ENCODE results near the gene TMEM154. TPM values are rescaled to one million over a fixed set of nuclear protein-coding genes. Genes with fewer than 3 reads are reported as not detected.

The TMEM154 gene
- total RNA-seq, 2 experiments from 2014 or later: 18.1 to 20.8 TPM

- H3K36me3 Mint-ChIP-seq: peaks cover 27% of the 10 kb centered on the region
- H3K9me3 Mint-ChIP-seq: peaks cover 32% of the 10 kb centered on the region
- H3K4me3 Mint-ChIP-seq: no peak overlapping the region
- H3K27ac Mint-ChIP-seq: no peak overlapping the region
- H3K27me3 Mint-ChIP-seq: no peaks in the 10 kb centered on the region
- H3K4me1 Mint-ChIP-seq (ENCODE audit: low read depth): peaks cover 27% of the 10 kb centered on the region
- intact Hi-C loops (cut with micrococcal nuclease): no loop called here
- ChIA-PET CTCF (interaction anchor here (1.5 kb wide), 1 partner anchor 159 kb away, joined by 4 read pairs; no protein-coding TSS in a partner anchor), POLR2A (no interaction called here)
- DNase-seq: no peak
Measured at GRCh38 chr4:152660526-152660925, 19.3 kb downstream of the TMEM154 start.

- no peak for DNase-seq
- ChIA-PET POLR2A (no interaction called here), CTCF (no interaction called here)
- intact Hi-C loops (cut with micrococcal nuclease): no loop called here
- peaks cover 32% of the 10 kb centered on the region for H3K9me3 Mint-ChIP-seq
- no peak overlapping the region for H3K4me3 Mint-ChIP-seq
- peaks cover 29% of the 10 kb centered on the region for H3K36me3 Mint-ChIP-seq
- H3K4me1 Mint-ChIP-seq (ENCODE audit: low read depth): peaks cover 25% of the 10 kb centered on the region
- H3K27ac Mint-ChIP-seq: no peak overlapping the region
- H3K27me3 Mint-ChIP-seq: no peaks in the 10 kb centered on the region
Measured at GRCh38 chr4:152659806-152660205, 20.0 kb downstream of the TMEM154 start.

- ChIA-PET POLR2A (no interaction called here), CTCF (no interaction called here)
- no peak for DNase-seq
- H3K36me3 Mint-ChIP-seq: peaks cover 31% of the 10 kb centered on the region
- no peak overlapping the region for H3K4me3 Mint-ChIP-seq
- no peak overlapping the region for H3K27ac Mint-ChIP-seq
- no peaks in the 10 kb centered on the region for H3K27me3 Mint-ChIP-seq
- H3K4me1 Mint-ChIP-seq (ENCODE audit: low read depth): peaks cover 13% of the 10 kb centered on the region
- intact Hi-C loops (cut with micrococcal nuclease): no loop called here
- H3K9me3 Mint-ChIP-seq: peaks cover 32% of the 10 kb centered on the region
Measured at GRCh38 chr4:152657657-152658056, 22.1 kb downstream of the TMEM154 start.

- Mint-ChIP-seq H3K4me1 (ENCODE audit: low read depth) (peaks cover 7% of the 10 kb centered on the region), H3K9me3 (peaks cover 32% of the 10 kb centered on the region), H3K4me3 (no peak overlapping the region), H3K27ac (no peak overlapping the region), H3K36me3 (peaks cover 36% of the 10 kb centered on the region), H3K27me3 (no peaks in the 10 kb centered on the region)
- ChIA-PET CTCF (no interaction called here), POLR2A (no interaction called here)
- DNase-seq: no peak
- intact Hi-C loops (cut with micrococcal nuclease): no loop called here
Measured at GRCh38 chr4:152655272-152656129, 24.3 kb downstream of the TMEM154 start.

- POLR2A ChIA-PET: no interaction called here
- H3K4me1 Mint-ChIP-seq (ENCODE audit: low read depth): peaks cover 7% of the 10 kb centered on the region
- H3K27me3 Mint-ChIP-seq: no peaks in the 10 kb centered on the region
- H3K27ac Mint-ChIP-seq: no peak overlapping the region
- CTCF ChIA-PET: no interaction called here
- no peak overlapping the region for H3K4me3 Mint-ChIP-seq
- H3K36me3 Mint-ChIP-seq: peaks cover 25% of the 10 kb centered on the region
- intact Hi-C loops (cut with micrococcal nuclease): no loop called here
- peaks cover 5% of the 10 kb centered on the region for H3K9me3 Mint-ChIP-seq
- DNase-seq: no peak
Measured at GRCh38 chr4:152652102-152652501, 27.7 kb downstream of the TMEM154 start.

GRCh38 chr4:152651473-152652060 is 28.2 kb downstream of the TMEM154 start:
- intact Hi-C loops (cut with micrococcal nuclease): no loop called here
- no peak overlapping the region for H3K27ac Mint-ChIP-seq
- H3K4me1 Mint-ChIP-seq (ENCODE audit: low read depth): peaks cover 7% of the 10 kb centered on the region
- ChIA-PET POLR2A (no interaction called here), CTCF (interaction anchor here (1.3 kb wide), 1 partner anchor 10 kb away, joined by 5 read pairs; no protein-coding TSS in a partner anchor)
- peaks cover under 1% of the 10 kb centered on the region for H3K9me3 Mint-ChIP-seq
- no peaks in the 10 kb centered on the region for H3K27me3 Mint-ChIP-seq
- peaks cover 21% of the 10 kb centered on the region for H3K36me3 Mint-ChIP-seq
- DNase-seq: no peak
- H3K4me3 Mint-ChIP-seq: no peak overlapping the region

GRCh38 chr4:152646221-152646620 is 33.6 kb downstream of the TMEM154 start:
- peaks cover 27% of the 10 kb centered on the region for H3K4me1 Mint-ChIP-seq (ENCODE audit: low read depth)
- peaks cover 15% of the 10 kb centered on the region for H3K36me3 Mint-ChIP-seq
- ChIA-PET CTCF (interaction anchor here (0.9 to 18.1 kb wide), 5 partner anchors 9 to 191 kb away, joined by 4 to 251 read pairs (median 5); no protein-coding TSS in a partner anchor), POLR2A (no interaction called here)
- no peaks in the 10 kb centered on the region for H3K27me3 Mint-ChIP-seq
- DNase-seq: no peak
- no peak overlapping the region for H3K27ac Mint-ChIP-seq
- no peaks in the 10 kb centered on the region for H3K9me3 Mint-ChIP-seq
- intact Hi-C loops (cut with micrococcal nuclease): no loop called here
- H3K4me3 Mint-ChIP-seq: no peak overlapping the region

GRCh38 chr4:152644130-152644529 is 35.7 kb downstream of the TMEM154 start:
- no peak for DNase-seq
- H3K36me3 Mint-ChIP-seq: peaks cover 6% of the 10 kb centered on the region
- ChIA-PET CTCF (interaction anchor here (0.7 to 18.1 kb wide), 4 partner anchors 84 to 235 kb away, joined by 3 to 251 read pairs (median 22); no protein-coding TSS in a partner anchor), POLR2A (no interaction called here)
- H3K4me3 Mint-ChIP-seq: no peak overlapping the region
- intact Hi-C loops (cut with micrococcal nuclease): loop anchor here (5.0 kb wide), 2 partner anchors 53 to 93 kb away; no protein-coding TSS in a partner anchor
- no peaks in the 10 kb centered on the region for H3K9me3 Mint-ChIP-seq
- peaks cover 27% of the 10 kb centered on the region for H3K4me1 Mint-ChIP-seq (ENCODE audit: low read depth)
- H3K27me3 Mint-ChIP-seq: no peaks in the 10 kb centered on the region
- peak overlapping the region; percentile 72 for H3K27ac Mint-ChIP-seq

GRCh38 chr4:152643153-152644035 is 36.4 kb downstream of the TMEM154 start:
- peaks cover 6% of the 10 kb centered on the region for H3K36me3 Mint-ChIP-seq
- H3K27me3 Mint-ChIP-seq: no peaks in the 10 kb centered on the region
- H3K4me1 Mint-ChIP-seq (ENCODE audit: low read depth): peaks cover 27% of the 10 kb centered on the region
- ChIA-PET POLR2A (no interaction called here), CTCF (interaction anchor here (0.7 to 18.1 kb wide), 3 partner anchors 105 to 235 kb away, joined by 3 to 251 read pairs (median 41); no protein-coding TSS in a partner anchor)
- intact Hi-C loops (cut with micrococcal nuclease): loop anchor here (1.0 to 5.0 kb wide), 6 partner anchors 37 to 142 kb away; partner anchors contain the start of gene FBXW7
- H3K9me3 Mint-ChIP-seq: no peaks in the 10 kb centered on the region
- peak; percentile 56 for DNase-seq
- peak overlapping the region; percentile 72 for H3K27ac Mint-ChIP-seq
- H3K4me3 Mint-ChIP-seq: no peak overlapping the region

- H3K27ac Mint-ChIP-seq: no peak overlapping the region
- ChIA-PET POLR2A (interaction anchor here (0.6 kb wide), 1 partner anchor 139 kb away, joined by 3 read pairs; no protein-coding TSS in a partner anchor), CTCF (interaction anchor here (0.6 to 18.1 kb wide), 36 partner anchors 9 to 486 kb away, joined by 3 to 251 read pairs (median 4); partner anchors contain the start of genes FBXW7 and TMEM154)
- H3K4me1 Mint-ChIP-seq (ENCODE audit: low read depth): peaks cover 42% of the 10 kb centered on the region
- H3K9me3 Mint-ChIP-seq: no peaks in the 10 kb centered on the region
- no peaks in the 10 kb centered on the region for H3K27me3 Mint-ChIP-seq
- H3K36me3 Mint-ChIP-seq: peaks cover 4% of the 10 kb centered on the region
- H3K4me3 Mint-ChIP-seq: no peak overlapping the region
- no peak for DNase-seq
- intact Hi-C loops (cut with micrococcal nuclease): loop anchor here (1.0 to 5.0 kb wide), 5 partner anchors 57 to 232 kb away; no protein-coding TSS in a partner anchor
Measured at GRCh38 chr4:152640058-152640921, 39.5 kb downstream of the TMEM154 start.

- H3K4me3 Mint-ChIP-seq: no peak overlapping the region
- no peak overlapping the region for H3K27ac Mint-ChIP-seq
- DNase-seq: no peak
- no peaks in the 10 kb centered on the region for H3K9me3 Mint-ChIP-seq
- H3K4me1 Mint-ChIP-seq (ENCODE audit: low read depth): peaks cover 16% of the 10 kb centered on the region
- ChIA-PET CTCF (interaction anchor here (1.6 to 18.1 kb wide), 2 partner anchors 100 to 134 kb away, joined by 5 to 251 read pairs; no protein-coding TSS in a partner anchor), POLR2A (no interaction called here)
- peaks cover 4% of the 10 kb centered on the region for H3K36me3 Mint-ChIP-seq
- intact Hi-C loops (cut with micrococcal nuclease): no loop called here
- no peaks in the 10 kb centered on the region for H3K27me3 Mint-ChIP-seq
Measured at GRCh38 chr4:152635851-152636250, 43.9 kb downstream of the TMEM154 start.

All from activated CD4-positive, alpha-beta memory T cell treated with anti-CD3 and anti-CD28 coated beads for 36 hours (primary cell).